ENCODE results near the gene ZNF611. TPM values are rescaled to one million over a fixed set of nuclear protein-coding genes. Genes with fewer than 3 reads are reported as not detected.
A peak's percentile ranks its signal among the peaks of the same experiment; 100 is the strongest.
"Not testable (repeated sequence)": the region's sequence is repeated elsewhere in the genome, so short reads cannot be mapped to it uniquely, and the experiment has no call there.

Gene ZNF611
- total RNA-seq, 2 donors from 2014 or later: 4.0 to 6.6 TPM

DNA sequence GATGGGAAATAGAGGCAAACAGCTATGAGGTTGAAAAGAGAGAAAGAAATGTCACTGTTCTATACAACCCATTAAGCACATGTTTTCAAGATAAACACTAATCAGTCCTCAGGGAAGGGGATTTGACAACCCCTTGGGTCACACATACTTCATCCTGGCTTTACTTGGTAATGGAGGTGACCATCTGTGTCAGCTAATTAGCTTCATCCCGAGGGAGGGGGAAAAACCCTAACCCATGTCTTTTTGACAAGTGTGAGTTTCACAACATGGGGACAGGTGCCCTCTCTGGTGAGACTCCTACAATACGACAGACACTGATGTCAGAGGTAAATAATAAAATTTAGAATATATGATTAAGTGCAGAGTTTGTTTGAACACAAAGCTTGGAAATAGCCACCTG lies 43.1 kb downstream of the ZNF611 start:
- Histone ChIP-seq H3K27ac (peak overlapping the region in 1 of 2 donors; percentile 91), H3K36me3 (no peaks in the 10 kb centered on the region), H3K27me3 (no peaks in the 10 kb centered on the region), H3K4me3 (no peak overlapping the region), H3K4me1 (peaks cover 0 to 5% of the 10 kb centered on the region in 2 donors), H3K9me3 (no peaks in the 10 kb centered on the region)
- TF ChIP-seq, protein P1, sequence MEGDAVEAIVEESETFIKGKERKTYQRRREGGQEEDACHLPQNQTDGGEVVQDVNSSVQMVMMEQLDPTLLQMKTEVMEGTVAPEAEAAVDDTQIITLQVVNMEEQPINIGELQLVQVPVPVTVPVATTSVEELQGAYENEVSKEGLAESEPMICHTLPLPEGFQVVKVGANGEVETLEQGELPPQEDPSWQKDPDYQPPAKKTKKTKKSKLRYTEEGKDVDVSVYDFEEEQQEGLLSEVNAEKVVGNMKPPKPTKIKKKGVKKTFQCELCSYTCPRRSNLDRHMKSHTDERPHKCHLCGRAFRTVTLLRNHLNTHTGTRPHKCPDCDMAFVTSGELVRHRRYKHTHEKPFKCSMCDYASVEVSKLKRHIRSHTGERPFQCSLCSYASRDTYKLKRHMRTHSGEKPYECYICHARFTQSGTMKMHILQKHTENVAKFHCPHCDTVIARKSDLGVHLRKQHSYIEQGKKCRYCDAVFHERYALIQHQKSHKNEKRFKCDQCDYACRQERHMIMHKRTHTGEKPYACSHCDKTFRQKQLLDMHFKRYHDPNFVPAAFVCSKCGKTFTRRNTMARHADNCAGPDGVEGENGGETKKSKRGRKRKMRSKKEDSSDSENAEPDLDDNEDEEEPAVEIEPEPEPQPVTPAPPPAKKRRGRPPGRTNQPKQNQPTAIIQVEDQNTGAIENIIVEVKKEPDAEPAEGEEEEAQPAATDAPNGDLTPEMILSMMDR (IDR thresholded peaks at IDR 0.05): no peak
- DNase-seq (ENCODE audit: low spot score): no peak

DNA sequence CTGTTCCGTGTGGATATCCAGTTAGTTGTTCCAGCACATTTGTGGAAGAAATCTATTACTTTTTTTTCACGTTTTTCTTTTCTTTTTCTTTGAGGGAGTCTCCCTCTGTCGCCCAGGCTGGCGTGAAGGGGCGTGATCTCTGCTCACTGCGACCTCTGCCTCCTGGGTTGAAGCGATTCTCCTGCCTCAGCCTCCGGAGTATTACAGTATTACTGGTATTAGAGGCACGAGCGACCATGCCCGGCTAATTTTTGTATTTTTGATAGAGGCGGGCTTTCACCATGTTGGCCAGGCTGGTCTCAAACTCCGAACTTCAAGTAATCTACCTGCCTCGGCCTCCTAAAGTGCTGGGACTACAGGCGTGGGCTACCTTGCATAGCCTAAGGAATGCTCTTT lies 43.6 kb downstream of the ZNF611 start:
- peaks cover 0 to 5% of the 10 kb centered on the region in 2 donors for H3K4me1 ChIP-seq
- H3K4me3 ChIP-seq: peak overlapping the region; percentile 51 to 61
- TF ChIP-seq, protein P1 (IDR thresholded peaks at IDR 0.05): no peak
- no peak for DNase-seq (ENCODE audit: low spot score)
- peak overlapping the region; percentile 83 to 91 for H3K27ac ChIP-seq
- H3K36me3 ChIP-seq: no peaks in the 10 kb centered on the region
- no peaks in the 10 kb centered on the region for H3K9me3 ChIP-seq
- H3K27me3 ChIP-seq: no peaks in the 10 kb centered on the region

DNA sequence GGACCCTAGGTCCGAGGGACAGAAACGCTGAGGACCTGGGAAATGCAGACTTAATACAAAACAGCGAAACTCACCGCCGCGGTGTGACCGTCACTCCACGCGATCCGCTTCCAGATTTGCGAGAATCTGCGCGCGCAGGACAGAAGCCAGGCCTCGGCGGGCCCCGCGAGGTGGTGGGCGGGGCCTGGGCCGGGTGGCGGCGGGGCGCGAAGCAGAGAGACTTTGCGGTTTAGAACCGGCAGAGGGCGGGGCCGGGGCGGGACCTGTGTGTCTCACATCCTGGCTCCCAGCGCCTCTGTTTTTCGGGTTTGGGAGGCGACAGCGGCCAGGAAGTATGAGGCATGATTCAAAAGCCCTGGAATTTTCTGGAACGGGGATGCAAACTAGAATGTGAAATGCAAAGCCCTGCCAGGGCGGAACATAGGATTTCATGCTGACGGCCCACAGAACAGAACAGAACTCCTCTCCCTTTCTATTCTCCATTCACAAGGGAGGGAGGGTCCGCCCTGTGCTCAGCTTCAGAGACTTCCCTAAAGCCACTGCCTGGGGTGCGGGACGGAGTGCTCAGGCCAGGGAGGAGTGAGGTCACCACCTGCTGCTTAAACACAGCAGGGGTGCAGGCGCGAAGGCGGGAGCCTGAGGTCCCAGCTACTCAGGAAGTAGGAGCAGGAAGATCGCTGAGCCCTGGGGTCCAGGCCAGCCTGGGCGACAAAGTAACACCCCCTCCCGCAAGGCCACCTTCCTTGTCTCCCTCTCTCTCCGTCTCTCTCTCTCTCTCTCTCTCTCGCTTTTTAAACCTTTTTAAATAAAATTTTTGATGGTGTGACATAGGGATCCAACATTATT lies 44.3 kb downstream of the ZNF611 start:
- Histone ChIP-seq H3K27ac (peak overlapping the region; percentile 83 to 91), H3K4me3 (peak overlapping the region; percentile 51 to 61), H3K36me3 (no peaks in the 10 kb centered on the region), H3K9me3 (no peaks in the 10 kb centered on the region), H3K4me1 (peaks cover 0 to 5% of the 10 kb centered on the region in 2 donors), H3K27me3 (no peaks in the 10 kb centered on the region)
- peak; percentile 96 for DNase-seq (ENCODE audit: low spot score)
- TF ChIP-seq, protein P1 (IDR thresholded peaks at IDR 0.05): peak; percentile 23 to 38

DNA sequence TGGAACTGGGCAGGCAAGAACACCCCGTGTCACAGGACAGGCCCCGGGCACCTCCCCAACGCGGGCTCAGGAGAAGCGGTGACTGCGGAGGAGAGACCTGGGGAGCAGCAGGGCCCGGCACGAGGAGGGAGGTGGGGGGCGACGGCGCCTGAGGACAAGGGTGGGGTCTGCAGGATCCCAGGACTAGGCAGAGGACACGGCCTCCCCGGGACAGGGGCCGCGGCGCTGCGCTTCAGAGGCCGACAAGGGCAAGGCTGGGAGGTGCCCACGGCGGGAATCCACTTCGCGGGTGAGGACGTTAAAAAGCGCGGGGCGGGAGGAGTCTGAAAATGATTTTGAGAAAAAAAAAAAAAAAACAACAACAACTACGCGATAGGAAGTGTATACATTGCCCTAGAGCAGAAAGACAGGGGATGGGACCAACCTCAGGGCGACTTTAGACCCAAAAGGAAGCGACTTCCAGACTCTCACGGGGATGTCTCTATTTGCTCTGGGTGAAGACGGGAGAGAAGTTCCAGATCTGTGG lies 44.9 kb downstream of the ZNF611 start:
- Histone ChIP-seq H3K36me3 (no peaks in the 10 kb centered on the region), H3K27ac (peak overlapping the region; percentile 83 to 91), H3K9me3 (no peaks in the 10 kb centered on the region), H3K4me3 (peak overlapping the region; percentile 51 to 61), H3K27me3 (no peaks in the 10 kb centered on the region), H3K4me1 (peaks cover 0 to 5% of the 10 kb centered on the region in 2 donors)
- peak; percentile 60 for DNase-seq (ENCODE audit: low spot score)
- TF ChIP-seq, protein P1 (IDR thresholded peaks at IDR 0.05): no peak

DNA sequence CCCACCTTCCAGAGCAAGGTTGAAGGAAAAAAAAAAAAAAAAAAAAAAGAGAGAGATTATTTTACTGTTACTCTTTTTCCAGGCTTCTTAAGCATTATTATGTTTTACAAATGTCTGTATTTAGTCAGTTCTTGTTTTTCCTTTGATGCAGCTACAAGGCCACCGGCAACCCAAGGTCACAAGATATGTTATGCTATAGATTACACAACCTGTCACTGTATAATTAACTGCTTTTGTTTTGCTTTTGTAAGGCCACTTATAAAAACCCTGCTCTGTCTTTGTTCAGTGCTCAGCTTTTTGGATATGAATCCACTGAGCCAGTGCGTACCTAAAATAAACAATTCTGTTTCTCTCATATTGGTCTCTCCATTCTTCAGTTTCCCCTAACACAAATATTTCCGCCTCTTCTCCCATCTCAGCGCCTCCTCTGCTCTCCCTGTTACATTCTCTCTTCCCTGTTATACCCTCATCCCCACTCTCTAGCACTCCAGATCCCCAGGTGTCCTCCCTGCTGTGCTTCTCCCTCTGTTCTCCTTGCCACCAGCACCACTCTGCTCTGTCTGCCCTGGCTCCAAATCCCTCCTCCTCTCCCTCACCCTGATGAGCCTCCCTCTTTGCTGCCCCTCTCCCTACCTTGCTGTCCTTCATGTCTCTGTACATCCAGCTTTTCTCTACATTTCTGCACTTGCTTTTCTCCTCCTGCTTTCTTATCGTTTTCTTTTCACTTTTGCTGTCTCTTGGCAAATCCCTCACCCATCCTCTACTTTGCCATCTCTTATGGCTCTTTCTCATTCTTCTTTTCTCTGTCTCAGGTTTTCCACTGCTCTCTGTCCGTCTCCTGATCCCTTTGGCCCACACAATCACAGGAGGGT lies 45.7 kb downstream of the ZNF611 start:
- not testable (repeated sequence) for H3K27me3 ChIP-seq; H3K4me1 ChIP-seq; DNase-seq (ENCODE audit: low spot score); H3K36me3 ChIP-seq; H3K9me3 ChIP-seq
- Histone ChIP-seq H3K4me3 (peak overlapping the region; percentile 51 to 61), H3K27ac (peak overlapping the region; percentile 83 to 91)

DNA sequence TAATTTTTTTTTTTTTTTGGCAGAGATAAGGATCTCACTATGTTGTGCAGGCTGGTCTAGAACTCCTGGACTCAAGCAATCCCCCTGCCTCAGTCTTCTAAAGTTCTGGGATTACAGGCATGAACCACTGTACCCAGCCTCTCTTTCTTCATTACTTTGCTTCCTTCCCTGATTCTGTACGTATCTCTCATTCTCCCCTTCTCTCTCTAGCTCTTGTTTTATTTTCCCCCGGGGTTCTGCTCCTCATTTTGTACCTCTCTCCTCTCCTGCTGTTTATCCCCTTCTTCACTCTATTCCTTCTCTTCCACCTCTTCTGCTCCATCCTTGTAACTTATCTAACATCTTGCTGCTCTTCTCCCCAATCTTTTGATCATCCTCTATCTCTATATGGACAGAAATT lies 46.5 kb downstream of the ZNF611 start:
- H3K9me3 ChIP-seq: no peaks in the 10 kb centered on the region
- TF ChIP-seq, protein P1 (IDR thresholded peaks at IDR 0.05): no peak
- H3K36me3 ChIP-seq: no peaks in the 10 kb centered on the region
- H3K27ac ChIP-seq: no peak overlapping the region
- DNase-seq (ENCODE audit: low spot score): no peak
- H3K4me1 ChIP-seq: peaks cover 0 to 5% of the 10 kb centered on the region in 2 donors
- no peak overlapping the region for H3K4me3 ChIP-seq
- H3K27me3 ChIP-seq: no peaks in the 10 kb centered on the region
